GM18907 (cell line): ENCODE data around the gene GLB1L3.
"Not testable (repeated sequence)": the region's sequence is repeated elsewhere in the genome, so short reads cannot be mapped to it uniquely, and the experiment has no call there.

Experiments used
- ATAC-seq: cut with Tn5 transposase; IDR thresholded peaks from one replicate; pipeline ENCODE4 v1.9.1; 2021; ENCODE audit warnings: mild to moderate bottlenecking, moderate library complexity; ENCODE audit not compliant: unreplicated experiment

GLB1L3 gene

DNA sequence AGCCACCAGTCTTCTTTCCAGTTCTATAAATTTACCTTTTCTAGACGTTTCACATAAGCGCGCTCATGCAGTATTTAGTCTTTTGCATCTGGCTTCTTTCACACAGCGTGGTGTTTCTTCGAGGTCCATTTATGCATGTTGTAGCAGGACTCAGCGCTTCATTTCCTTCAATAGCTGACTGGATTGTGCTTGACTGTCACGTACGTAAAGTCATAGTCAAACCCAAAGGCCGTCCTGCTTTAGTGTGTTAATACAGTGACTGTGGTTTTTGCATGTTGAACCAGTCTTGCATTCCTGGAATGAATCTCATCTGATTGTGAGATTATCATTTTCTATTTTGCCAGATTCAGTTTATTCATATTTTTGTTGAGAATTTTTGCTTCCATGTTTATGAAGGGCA lies 18.5 kb downstream of the GLB1L3 start:
- ATAC-seq = no peak

DNA sequence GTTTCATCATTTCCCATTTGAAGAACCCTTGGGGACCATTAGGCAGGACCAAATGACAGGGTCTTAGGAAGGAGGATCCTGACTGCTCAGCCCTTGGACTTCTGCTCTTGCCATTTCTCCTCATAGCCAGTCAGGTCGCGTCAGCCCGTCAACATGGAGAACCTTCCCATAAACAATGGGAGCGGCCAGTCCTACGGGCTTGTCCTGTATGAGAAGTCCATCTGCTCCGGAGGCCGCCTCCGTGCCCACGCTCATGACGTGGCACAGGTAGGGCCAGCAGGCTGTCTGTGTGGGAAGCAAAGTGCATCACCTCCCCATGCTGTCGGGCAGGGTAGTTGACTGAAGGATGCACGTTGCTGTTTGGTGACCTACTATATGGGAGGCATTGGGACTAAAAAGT lies 36.0 kb downstream of the GLB1L3 start:
- no peak for ATAC-seq

GRCh38 chr11:134312807-134313206 lies 36.6 kb downstream of the GLB1L3 start:
- ATAC-seq = no peak

DNA sequence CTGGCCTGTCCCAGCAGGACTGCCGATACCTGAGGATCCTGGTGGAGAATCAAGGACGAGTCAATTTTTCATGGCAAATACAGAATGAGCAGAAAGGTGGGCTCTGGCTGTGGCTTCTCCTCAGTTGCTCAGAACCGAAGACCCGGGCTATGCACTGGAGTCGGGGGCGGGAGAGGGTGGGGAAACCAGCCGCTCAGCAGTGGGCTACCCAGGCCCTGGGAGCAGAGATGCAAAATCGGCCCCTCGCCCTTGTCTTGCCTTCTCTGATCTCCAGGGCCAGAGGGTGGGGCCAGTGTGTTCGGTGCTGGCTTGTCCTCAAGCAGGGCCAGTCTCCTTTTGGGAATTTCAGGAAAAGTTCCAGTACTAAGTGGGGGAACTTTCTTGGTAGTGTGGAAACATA lies 37.2 kb downstream of the GLB1L3 start:
- ATAC-seq = no peak

DNA sequence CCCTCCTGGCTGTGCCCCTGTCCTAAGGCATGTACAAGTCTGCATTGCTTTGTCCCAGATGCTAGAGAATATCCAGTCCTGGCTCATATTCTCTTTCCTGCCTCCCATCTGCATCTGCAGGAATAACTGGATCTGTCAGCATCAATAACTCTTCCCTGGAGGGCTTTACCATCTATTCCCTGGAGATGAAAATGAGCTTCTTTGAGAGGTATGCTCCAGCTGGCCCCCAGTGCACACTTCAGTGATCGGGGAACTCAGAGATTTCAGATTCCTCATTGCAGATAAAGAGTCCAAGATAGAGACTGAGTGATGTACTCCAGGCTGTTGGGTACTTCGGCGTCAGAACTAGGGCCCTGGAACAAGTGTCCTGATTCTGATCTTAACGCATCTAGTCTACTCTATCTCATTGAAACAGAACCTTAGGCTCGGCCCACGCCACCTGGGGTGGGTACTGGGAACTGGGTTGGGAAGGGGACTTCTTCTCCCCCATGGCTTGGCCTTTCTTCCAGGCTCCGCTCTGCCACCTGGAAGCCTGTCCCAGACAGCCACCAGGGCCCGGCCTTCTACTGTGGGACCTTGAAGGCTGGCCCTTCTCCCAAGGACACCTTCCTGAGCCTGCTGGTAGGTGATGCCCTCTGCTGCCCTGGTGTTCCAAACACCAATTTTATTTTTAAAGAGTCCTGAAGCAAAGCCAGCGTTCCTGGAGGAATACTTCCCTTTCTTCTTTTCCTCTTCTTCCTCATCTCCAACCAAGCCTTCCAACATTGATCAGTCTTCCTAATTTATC lies 37.8 kb downstream of the GLB1L3 start:
- no peak for ATAC-seq

GRCh38 chr11:134317103-134317502 lies 40.9 kb downstream of the GLB1L3 start:
- no peak for ATAC-seq

GRCh38 chr11:134321373-134321772 lies 45.2 kb downstream of the GLB1L3 start:
- ATAC-seq = not testable (repeated sequence)

- no peak for ATAC-seq
Measured at GRCh38 chr11:134322553-134322952, 46.4 kb downstream of the GLB1L3 start.

- no peak for ATAC-seq
Measured at GRCh38 chr11:134328433-134328832, 52.3 kb downstream of the GLB1L3 start.

GRCh38 chr11:134330611-134331353 lies 54.6 kb downstream of the GLB1L3 start:
- ATAC-seq = no peak

GRCh38 chr11:134331354-134332188 lies 55.4 kb downstream of the GLB1L3 start, which contains the start of gene GLB1L2:
GLB1L2 (plus strand) TSS chr11:134331988; CDS start chr11:134332062, 74 bp downstream.
- ATAC-seq = peak; percentile 70

DNA sequence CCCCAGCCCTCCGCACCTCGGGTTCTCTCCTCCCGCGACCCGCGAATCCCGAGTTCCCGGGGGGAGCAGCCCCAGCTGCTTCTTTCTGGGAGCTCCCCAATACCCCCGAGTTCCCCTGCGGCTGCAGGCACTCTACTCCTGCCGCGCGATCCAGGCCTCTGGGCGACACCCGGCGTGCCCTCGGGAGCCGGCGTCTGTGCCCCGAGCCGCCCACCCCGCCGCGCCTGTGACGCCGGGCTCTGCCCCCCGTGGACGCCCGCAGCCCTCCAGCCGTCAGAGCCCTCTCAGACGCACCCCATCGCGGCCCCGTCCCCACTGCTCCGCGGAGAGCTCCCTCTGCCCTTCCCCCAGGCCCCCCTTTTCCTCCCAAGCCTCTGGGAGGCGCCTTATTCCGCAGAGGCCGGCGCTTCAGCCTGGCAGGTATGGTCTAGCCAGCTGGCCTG lies 56.0 kb downstream of the GLB1L3 start:
- ATAC-seq = peak; percentile 27

GRCh38 chr11:134332782-134333181 lies 56.6 kb downstream of the GLB1L3 start:
- ATAC-seq = no peak

DNA sequence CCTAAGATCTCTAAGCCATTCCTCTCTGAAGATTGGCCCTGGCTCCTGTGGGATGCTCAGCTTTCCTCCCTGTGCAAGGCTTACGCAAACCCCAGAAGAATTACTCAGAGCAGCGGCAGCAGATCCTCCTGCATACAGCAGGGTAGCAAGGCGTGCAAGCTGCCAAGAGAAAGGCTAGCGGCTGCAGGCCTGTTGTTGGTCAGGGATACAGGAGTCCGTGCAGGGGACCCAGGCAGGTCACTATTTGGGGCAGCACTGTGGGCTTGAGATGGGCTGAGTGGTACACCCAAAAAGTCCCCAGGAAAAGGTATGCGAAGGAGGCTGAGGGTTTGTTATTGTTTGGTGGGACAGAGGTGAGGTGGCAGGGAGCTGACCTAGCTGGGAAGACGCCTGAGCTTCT lies 57.1 kb downstream of the GLB1L3 start:
- ATAC-seq = no peak

- ATAC-seq = no peak
Measured at GRCh38 chr11:134333946-134334345, 57.8 kb downstream of the GLB1L3 start.

- ATAC-seq = no peak
Measured at GRCh38 chr11:134334796-134335571, 58.8 kb downstream of the GLB1L3 start.

- no peak for ATAC-seq
Measured at GRCh38 chr11:134337051-134337450, 60.9 kb downstream of the GLB1L3 start.

DNA sequence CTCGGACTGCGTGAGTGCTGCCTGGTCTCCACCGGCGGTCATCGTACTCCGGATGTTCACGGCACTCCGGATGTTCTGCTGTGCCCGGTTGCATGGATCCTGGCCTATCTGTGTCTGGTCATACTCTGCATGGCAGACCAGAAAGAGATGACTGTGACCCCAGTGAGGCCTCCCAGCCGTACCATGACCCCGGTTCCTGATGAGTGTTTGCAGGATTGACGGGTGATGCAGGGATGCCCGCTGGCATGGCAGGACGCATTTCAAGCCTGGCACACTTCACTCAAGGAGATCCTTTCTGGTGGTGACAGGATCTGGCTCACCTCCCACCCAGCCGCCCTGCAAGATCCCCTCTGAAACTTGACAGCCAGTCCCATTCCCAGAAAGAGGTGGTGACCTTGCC lies 61.9 kb downstream of the GLB1L3 start:
- no peak for ATAC-seq

- no peak for ATAC-seq
Measured at GRCh38 chr11:134338654-134339053, 62.5 kb downstream of the GLB1L3 start.

- ATAC-seq = no peak
Measured at GRCh38 chr11:134339756-134340155, 63.6 kb downstream of the GLB1L3 start.
